GM13976 (cell line): ENCODE results near the gene COX14.

ENCODE experiments used
- DNase-seq: peaks from one replicate; pipeline ENCODE4 v3.0.0; 2012; ENCODE audit warnings: low spot score
- in situ Hi-C: fragments of 300-500 bp; cut with MboI; formaldehyde crosslinking; loops from one replicate; pipeline ENCODE4 v1.12.0; 2022; ENCODE audit warnings: low sequenced_read_pairs, mixed read lengths, inconsistent platforms; ENCODE audit not compliant: unreplicated experiment
- TF ChIP-seq, protein P1 (sequence below): IDR thresholded peaks from 2 replicates; pipeline ENCODE4 v1.5.1; 2012; ENCODE audit warnings: borderline replicate concordance, mild to moderate bottlenecking; ENCODE audit not compliant: insufficient read depth; ENCODE audit errors: extremely low read depth, missing control alignments, control extremely low read depth

COX14 gene

DNA sequence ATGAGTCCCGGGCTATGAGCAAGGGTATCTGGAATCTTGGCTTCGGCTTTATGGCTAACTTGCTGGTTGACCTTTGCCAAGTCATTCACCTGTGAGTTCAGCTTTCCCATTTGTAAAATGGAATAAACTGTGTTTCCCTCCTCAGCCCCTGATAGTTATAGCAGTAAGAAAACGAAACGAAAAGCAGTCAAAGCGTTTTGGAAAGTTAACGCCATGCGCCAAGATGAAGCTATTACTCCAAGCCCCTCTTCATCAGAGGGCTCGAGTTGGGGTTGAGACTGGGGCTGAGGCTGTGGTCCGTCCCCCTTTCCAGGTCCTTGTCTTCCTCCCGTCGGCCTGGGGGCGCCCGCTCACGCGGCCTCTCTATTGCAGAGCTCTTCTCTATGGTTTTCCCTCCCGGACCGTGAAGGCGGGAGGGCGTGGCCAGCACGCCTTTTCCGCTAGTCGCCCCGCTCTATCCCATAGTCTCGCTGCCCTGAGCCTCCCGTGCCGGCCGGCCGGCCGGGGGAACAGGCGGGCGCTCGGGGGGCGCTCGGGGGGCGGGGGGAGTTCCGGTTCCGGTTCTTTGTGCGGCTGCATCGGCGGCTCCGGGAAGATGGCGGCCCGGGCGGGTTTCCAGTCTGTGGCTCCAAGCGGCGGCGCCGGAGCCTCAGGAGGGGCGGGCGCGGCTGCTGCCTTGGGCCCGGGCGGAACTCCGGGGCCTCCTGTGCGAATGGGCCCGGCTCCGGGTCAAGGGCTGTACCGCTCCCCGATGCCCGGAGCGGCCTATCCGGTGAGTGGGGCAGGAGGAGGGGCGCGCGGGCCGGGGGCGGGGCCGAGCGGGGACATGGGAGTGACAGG, 27.0 kb upstream of the COX14 start, which contains the start of gene SMARCD1:
TSS of gene SMARCD1 (plus strand) at position 568 of the 840 bp plus-strand sequence. CDS start at position 596, 28 bp downstream.
- in situ Hi-C loops: loop anchor here (5.0 kb wide), 1 partner anchor 87 kb away; no protein-coding TSS in a partner anchor
- TF ChIP-seq, protein P1, sequence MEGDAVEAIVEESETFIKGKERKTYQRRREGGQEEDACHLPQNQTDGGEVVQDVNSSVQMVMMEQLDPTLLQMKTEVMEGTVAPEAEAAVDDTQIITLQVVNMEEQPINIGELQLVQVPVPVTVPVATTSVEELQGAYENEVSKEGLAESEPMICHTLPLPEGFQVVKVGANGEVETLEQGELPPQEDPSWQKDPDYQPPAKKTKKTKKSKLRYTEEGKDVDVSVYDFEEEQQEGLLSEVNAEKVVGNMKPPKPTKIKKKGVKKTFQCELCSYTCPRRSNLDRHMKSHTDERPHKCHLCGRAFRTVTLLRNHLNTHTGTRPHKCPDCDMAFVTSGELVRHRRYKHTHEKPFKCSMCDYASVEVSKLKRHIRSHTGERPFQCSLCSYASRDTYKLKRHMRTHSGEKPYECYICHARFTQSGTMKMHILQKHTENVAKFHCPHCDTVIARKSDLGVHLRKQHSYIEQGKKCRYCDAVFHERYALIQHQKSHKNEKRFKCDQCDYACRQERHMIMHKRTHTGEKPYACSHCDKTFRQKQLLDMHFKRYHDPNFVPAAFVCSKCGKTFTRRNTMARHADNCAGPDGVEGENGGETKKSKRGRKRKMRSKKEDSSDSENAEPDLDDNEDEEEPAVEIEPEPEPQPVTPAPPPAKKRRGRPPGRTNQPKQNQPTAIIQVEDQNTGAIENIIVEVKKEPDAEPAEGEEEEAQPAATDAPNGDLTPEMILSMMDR: peak; percentile 82

GRCh38 chr12:50085615-50086072, 26.4 kb upstream of the COX14 start:
- in situ Hi-C loops: no loop called here
- DNase-seq: no peak
- TF ChIP-seq, protein P1: no peak

More for the DNA sequence above, 27.0 kb upstream of the COX14 start, which contains the start of gene SMARCD1:
- peak; percentile 93 for DNase-seq

GRCh38 chr12:50086148-50086547, 25.9 kb upstream of the COX14 start:
- DNase-seq: no peak
- TF ChIP-seq, protein P1: no peak
- in situ Hi-C loops: no loop called here

GRCh38 chr12:50087151-50087550, 24.9 kb upstream of the COX14 start:
- TF ChIP-seq, protein P1: no peak
- in situ Hi-C loops: no loop called here
- DNase-seq: no peak

DNA sequence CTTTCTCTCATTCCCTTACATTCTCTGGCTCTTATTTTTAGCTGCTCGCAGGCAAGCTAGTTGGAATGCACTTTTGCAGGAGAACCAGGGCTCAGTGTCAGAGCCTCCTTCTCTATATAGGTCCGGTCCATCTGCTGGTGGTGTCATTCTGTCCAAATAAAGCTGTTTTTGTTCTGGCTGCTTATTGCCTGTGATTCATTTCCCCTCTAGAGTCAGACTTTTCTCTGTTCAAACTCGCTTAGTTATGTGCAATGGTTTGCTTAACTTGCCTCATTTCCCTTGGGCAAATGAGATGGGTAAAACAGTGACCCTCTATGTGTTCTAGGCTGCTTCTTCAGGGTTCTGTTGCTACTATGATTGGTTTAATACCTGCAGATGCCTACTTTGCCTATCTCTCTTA, 24.0 kb upstream of the COX14 start:
- TF ChIP-seq, protein P1: no peak
- DNase-seq: no peak
- in situ Hi-C loops: no loop called here

DNA sequence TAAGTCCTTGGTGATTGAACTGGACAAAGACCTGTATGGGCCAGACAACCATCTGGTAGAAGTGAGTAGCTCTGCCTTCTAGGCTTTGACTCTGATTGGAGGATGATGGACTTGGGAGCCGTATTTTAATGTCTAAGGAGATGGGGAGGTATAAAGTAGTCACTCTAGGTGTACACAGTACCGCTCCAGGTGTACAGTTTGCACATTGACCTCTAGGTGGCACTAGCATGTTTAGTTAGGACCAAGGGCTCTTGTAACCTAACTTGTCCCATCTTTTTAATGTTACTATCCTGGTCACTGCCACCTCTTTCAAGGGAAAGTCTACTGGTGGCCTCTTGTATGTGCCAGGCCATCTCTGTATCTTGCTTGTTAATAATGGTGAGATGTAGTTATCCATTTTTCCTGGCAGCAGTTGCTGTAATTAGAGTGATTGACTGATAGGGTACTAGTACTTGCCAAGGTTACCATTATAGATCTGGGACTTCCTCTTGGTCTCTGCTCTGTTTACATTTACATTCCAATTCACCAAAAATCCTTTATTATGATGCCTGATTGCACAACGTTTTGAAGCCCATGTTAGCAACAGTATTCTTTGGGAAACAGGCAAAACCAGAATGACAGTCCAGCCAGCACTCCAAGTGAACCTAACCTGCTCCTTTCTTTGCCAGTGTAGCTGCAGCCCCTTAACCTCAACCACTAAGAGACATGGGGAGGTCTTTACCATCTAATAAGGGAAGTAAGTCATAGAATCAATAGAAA, 23.3 kb upstream of the COX14 start:
- TF ChIP-seq, protein P1: peak; percentile 67
- DNase-seq: peak; percentile 76

More for the DNA sequence above, 23.3 kb upstream of the COX14 start:
- in situ Hi-C loops: no loop called here
